GM18526 (cell line): ENCODE data around the gene TGM4.

Source experiments
- POLR2A ChIP-seq: IDR thresholded peaks from 3 replicates; pipeline ENCODE4 v1.6.1; 2011; ENCODE audit not compliant: insufficient read length; ENCODE audit errors: extremely low read depth

The TGM4 gene

GRCh38 chr3:44874308-44874707 is at the start of gene TGM4:
TSS of gene TGM4 (plus strand) at chr3:44874608. CDS start at chr3:44874679, 71 bp downstream.
- no peak for TF ChIP-seq POLR2A

- no peak for TF ChIP-seq POLR2A
Observed at GRCh38 chr3:44825264-44825925, 49.0 kb upstream of the TGM4 start.

GRCh38 chr3:44827196-44827595 is 47.2 kb upstream of the TGM4 start:
- TF ChIP-seq POLR2A = no peak

GRCh38 chr3:44831232-44831631 is 43.2 kb upstream of the TGM4 start:
- TF ChIP-seq POLR2A = no peak

- TF ChIP-seq POLR2A = no peak
Observed at GRCh38 chr3:44832032-44832431, 42.4 kb upstream of the TGM4 start.

- TF ChIP-seq POLR2A = no peak
Observed at GRCh38 chr3:44832965-44833364, 41.4 kb upstream of the TGM4 start.

- no peak for TF ChIP-seq POLR2A
Observed at GRCh38 chr3:44833394-44833793, 41.0 kb upstream of the TGM4 start.

GRCh38 chr3:44835684-44836083 is 38.7 kb upstream of the TGM4 start:
- TF ChIP-seq POLR2A = no peak

GRCh38 chr3:44842376-44842775 is 32.0 kb upstream of the TGM4 start:
- TF ChIP-seq POLR2A = no peak

- TF ChIP-seq POLR2A = no peak
Observed at GRCh38 chr3:44845528-44846520, 28.6 kb upstream of the TGM4 start.

- no peak for TF ChIP-seq POLR2A
Observed at GRCh38 chr3:44848634-44849033, 25.8 kb upstream of the TGM4 start.

GRCh38 chr3:44860117-44860516 is 14.3 kb upstream of the TGM4 start:
- TF ChIP-seq POLR2A = no peak

GRCh38 chr3:44861412-44862225 is 12.8 kb upstream of the TGM4 start, which contains the start of gene TMEM42:
TSS of gene TMEM42 (plus strand) at chr3:44861912. CDS start at chr3:44861925, 13 bp downstream.
- TF ChIP-seq POLR2A = peak; percentile 90

GRCh38 chr3:44862226-44862637 is 12.2 kb upstream of the TGM4 start:
- no peak for TF ChIP-seq POLR2A
